IPS DF 19.7 (cell line): Measurements from ENCODE around the gene MTAP.
"Not testable (repeated sequence)": the region's sequence is repeated elsewhere in the genome, so short reads cannot be mapped to it uniquely, and the experiment has no call there.

ENCODE experiments used
- DNase-seq: peaks from one replicate; pipeline ENCODE4 v3.0.0-alpha.2; 2013; ENCODE audit warnings: low read depth, low spot score

Gene MTAP

DNA sequence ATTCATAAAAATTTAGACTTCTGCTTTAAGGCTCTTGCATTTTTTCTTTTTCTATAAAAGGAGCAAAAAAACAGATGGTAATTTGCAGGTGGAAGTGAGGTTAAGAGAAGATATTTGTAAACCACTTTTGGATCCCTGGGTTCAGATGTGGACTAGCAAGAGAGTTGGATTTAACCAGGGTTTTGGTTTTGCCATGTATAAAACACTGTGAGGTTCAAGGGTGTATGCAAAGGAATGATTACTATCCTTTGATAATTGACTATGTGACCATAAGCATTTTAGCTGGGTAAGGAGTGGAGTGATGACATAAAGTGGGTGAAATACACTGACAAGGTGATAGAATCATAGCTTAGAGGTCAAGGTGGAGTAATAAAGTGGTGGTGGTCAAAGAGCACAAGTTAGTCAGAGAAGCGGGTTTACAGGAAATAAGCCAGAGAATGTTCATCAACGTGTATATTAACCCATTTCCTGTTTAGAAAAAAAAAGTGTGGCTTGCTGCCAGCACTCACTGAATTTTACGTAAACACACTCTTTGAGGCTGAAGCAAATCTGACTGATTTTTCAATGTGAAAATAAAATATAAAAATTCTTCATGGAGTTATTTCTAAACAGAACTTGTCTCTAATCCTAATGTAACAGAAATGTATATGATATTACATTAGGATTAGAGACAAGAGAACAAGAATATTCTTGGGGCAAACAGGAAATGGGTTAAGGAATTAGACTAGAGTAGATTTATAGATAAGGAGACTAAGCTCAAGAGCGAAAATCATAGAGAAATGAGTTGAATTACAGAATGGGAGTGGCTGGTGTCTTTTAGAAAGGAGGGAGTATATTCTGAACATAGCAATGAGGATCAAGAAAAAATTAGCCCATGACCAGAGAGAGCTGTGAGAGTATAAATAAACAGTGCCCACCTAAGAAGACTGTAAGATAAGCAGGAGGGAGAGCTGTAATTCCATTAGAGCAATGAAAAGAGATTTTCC lies 117.2 kb downstream of the MTAP start:
- no peak for DNase-seq

DNA sequence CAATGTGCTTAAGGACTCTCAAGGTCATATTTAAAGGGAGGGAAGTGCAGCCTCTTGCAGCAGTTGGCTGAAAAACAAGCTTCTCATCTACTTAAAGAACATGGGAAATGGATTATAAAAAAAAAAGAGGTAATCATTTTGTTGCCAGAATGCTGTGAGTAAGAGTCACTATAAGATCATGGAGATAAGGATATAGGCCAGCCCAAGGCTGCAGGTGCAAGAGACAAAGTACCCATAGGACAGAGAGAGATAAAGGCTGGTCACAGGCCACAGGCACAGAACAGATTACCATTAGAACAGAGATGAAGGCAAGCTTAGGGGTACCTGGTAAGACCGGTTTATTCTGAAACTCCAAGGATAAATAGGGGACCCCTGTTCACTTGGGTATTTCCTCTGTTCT lies 121.3 kb downstream of the MTAP start:
- DNase-seq = no peak

DNA sequence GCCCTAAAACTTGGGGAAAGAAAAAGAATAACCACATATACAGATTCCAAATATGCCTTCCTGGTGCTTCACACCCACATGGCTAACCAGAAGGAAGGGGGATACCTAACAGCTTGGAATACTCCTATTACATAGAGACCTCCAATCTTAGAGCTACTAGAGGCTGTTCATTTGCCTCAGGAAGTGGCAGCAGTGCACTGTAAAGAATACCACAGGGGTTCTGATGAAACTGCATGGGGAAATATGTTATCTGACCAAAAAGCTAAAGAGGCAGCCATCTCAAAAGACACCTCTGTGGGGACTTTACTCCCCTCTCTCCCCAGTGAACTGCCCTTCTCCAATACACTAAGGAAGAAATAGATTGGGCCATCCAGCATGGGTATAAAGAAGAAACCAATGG lies 125.3 kb downstream of the MTAP start:
- DNase-seq = no peak

DNA sequence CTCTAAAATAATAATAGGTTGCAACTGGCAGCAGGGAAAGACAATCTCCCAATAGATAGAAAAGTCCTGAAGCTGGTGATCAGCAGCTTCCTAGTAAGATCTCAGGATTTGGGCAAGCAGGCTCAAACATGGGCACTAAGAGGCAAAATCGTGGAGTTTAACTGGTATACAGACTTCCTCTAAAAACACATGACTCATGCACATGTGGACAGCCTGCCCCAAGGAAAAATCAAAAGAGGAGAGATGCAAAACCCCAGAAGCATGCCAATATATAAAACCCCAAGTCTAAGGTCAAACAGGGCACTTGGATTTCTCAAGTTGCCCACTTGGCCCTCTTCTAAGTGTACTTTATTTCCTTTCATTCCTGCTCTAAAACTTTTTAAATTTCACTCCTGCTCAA lies 129.0 kb downstream of the MTAP start:
- no peak for DNase-seq

DNA sequence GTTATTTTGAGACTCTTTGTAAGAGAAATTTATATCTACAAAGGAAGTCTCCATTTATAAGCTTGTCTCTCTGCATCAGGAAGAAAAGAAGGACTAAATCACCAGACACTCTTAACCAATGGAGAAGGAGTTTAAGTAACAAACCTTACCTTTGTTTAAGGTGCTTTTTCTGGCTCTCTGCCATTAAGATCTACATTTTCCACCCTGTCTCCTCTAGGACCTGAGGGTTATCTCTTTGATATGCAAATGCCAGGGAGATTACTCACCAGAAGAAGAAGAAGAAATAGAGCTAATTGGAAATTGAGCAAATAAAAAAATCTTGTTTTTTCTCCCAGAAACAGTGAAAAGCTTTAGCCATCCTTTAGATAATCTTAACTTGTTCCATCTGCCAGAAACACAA lies 130.8 kb downstream of the MTAP start:
- peak; percentile 30 for DNase-seq

DNA sequence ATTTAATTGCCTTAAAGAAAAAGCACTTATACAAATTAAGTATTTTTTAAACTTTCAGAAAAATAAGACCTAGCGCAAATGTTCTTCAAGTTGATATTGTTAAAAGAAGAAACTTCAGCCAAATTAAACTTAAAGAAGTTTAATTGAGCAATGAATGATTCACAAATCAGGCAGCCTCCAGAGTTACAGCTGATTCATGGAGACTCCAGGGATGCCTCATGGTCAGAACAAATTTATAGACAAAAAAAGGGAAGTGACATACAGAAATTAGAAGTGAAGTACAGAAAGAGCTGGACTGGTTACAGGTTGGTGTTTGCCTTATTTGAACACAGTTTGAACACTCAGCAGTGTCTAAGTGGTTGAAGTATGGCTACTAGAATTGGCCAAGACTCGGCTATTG lies 131.4 kb downstream of the MTAP start:
- no peak for DNase-seq

DNA sequence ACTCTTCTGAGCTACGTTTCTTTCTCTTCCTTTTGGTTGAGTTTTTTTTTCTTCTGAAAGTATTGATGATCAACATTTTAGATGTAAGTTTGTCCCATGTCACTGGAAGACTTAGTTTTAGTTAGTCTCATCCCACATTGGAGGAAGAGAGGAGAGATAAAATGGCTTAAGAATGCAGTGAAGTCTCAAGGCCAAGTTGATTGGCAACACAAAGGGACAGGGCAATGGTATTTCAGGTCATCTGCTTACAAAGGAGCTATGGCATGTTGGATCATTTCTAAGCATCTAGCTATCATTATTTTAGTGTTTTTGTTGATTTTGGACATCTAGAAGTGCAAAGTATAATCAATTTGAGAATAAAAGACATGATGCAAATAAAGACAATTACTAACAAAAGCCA lies 133.2 kb downstream of the MTAP start:
- no peak for DNase-seq

DNA sequence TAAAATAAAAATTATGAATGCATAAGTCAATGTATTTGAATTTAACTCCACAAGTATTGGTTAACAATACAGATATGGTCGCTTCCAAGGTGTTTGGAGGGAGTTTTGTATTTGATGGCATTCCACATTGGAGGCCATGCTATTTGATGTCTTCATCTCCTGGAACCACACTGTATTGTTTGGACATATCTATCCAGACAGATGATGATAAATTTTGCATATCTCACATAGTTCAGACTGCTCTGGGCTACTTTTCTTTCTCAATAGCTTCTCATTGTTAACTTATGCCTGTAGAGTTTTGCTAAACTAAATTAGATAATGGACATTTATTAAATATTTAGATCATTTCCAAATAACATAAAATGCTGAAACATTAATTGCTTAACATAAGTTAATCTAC lies 133.7 kb downstream of the MTAP start:
- no peak for DNase-seq

DNA sequence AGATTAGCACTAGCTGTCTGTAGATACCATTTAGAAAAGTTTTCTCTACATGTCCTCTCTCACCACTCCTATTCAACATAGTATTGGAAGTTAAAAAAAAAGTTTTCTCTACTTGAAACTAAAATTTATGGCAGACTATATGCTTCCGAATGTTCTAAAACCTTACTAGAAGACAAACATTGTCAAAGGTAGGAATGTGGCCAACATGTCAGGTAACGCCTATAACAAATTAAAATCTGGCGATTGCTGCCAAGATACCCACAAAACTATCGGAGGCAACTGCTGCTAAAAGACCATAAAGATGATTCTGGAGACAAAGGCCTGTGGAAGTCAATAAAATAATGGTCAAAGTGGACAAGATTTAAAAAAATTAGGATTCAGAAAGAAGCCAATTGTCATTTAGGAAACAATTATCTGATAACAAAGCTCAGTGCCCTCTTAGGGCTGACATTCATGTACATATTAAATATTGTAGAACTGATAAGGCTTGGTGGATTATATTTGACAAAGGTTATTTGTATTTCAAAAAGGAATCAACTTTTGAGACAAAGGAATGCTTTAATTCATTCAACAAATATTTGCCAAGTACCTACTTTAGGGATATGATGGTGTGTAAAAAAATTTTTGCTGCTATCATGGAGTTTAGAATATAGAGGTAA lies 139.0 kb downstream of the MTAP start:
- no peak for DNase-seq

DNA sequence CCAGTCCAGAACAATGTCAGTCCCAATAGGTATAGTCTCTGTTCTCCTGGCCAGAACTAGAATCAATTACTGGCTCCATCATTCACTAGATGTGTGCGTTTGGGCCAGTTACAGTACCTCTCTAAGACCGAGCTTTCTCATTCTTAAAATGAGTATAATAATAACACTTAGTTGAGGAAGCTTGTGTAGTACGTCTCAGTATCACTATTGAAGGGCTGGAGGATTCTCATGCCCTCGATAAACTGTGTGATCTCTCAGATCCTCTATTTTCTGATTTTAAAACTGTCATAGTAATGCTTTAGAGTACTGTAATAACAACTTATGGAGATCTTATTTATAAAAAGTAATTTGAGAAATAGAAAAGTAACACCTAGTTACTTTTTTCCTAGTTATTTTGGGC lies 141.0 kb downstream of the MTAP start:
- DNase-seq = no peak

DNA sequence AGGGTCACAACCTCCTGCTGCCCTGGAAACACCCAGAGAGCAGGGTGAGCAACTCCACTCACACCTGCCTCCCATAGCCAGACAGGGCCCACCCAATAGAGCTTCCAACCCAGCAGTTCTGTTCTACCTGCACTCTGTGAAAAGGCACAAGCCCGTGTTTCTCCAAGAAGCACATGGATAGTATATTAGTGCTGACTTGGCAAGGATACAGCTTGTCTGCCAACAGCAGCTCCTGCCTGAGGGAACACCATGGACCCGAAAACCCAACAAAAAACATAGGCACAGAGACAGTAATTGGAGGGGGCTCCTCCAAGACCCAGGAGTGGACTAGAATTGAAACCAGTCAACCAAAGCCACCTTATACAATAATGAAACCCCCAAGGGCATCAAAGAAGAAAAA lies 143.2 kb downstream of the MTAP start:
- no peak for DNase-seq

DNA sequence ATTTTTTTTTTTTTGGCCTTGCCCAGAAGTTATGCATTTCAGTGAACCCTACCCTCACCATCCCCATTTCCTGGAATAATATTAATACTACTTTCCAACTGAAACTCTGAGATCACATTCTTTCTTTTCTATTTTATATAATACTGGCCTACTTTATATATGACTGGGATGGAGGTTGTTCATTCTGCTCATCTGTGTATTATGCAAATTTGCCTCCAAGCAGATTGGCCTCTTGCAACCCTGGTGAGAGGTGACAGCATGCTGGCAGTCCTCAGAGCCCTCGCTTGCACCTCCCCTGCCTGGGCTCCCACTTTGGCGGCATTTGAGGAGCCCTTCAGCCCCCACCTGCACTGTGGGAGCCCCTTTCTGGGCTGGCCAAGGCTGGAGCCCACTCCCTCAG lies 156.4 kb downstream of the MTAP start:
- no peak for DNase-seq

DNA sequence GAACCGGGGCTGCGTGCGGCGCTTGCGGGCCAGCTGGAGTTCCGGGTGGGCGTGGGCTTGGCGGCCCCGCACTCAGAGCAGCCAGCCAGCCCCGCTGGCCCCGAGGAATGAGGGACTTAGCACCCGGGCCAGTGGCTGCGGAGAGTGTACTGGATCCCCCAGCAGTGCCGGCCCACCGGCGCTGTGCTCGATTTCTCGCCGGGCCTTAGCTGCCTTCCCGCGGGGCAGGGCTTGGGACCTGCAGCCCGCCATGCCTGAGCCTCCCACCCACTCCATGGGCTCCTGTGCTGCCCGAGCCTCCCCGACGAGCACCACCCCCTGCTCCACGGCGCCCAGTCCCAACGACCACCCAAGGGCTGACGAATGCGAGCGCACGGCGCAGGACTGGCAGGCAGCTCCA lies 156.8 kb downstream of the MTAP start:
- DNase-seq = not testable (repeated sequence)

DNA sequence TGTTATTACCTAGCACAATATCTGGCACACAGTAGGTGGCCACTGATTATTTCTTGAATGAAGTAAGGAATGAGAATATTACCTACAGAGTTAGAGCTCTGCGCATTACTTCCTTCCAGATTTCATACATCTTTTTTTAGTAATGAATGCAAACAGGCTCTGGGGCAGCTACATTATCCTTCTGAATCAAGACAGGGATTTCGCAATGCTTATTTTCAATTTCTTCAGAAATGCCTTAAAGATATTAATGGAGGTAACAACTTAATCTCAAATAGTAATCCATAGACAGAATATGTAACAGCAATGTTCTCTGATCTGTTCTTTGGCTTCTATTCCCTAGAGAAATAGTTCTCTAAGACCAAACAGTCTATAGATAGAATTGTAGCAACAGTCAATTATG lies 159.1 kb downstream of the MTAP start:
- no peak for DNase-seq

DNA sequence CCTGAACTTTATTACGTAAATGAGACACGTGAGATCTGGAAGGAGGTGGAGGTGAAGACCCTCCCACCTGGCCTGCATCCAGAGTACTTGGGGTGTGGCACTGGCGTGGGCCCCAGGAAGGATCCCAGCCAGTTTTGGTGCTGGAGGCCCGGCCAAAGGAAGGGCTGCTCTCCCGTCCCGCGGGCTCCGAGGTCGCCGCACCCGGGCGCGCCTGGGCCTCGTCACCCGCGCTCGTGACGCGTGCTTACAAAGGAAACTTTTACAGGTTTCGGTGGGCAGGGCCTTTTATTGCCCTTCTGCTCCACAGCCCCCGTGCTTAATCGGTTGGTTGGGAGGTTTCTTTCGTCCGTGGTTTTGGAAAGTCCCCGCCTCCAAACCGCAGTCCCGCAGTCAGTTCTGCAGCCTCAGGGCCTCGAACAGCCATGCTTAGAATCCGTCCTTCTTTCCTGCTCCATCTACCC lies 162.5 kb downstream of the MTAP start:
- DNase-seq = no peak

DNA sequence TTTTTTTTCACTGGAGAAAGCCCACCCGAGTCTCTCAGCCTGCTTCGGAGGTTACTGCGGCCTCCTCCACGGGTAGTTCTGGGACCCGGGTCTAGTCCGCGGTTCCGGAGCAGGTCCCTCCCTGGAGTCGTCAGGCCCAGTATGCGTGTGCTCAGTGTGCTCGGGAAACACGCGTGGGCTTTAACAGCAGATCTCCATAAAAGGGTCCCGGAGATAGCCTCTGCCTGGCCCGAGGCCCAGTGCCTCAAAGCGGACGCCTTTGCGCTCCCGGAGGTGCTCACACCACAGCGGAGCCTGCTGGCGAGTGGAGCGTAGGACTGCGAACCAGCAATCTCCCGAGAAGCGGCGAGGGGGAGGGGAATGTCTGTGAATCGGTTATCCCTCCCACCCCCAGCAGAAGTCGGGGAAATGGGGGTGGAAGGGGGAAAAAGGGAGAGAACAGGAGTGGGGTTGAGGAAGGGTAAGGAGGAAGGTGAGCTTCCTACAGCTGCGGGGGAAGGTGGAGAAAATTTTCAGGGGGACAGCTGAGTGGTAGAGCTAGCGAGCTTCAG lies 163.0 kb downstream of the MTAP start:
- DNase-seq = no peak

DNA sequence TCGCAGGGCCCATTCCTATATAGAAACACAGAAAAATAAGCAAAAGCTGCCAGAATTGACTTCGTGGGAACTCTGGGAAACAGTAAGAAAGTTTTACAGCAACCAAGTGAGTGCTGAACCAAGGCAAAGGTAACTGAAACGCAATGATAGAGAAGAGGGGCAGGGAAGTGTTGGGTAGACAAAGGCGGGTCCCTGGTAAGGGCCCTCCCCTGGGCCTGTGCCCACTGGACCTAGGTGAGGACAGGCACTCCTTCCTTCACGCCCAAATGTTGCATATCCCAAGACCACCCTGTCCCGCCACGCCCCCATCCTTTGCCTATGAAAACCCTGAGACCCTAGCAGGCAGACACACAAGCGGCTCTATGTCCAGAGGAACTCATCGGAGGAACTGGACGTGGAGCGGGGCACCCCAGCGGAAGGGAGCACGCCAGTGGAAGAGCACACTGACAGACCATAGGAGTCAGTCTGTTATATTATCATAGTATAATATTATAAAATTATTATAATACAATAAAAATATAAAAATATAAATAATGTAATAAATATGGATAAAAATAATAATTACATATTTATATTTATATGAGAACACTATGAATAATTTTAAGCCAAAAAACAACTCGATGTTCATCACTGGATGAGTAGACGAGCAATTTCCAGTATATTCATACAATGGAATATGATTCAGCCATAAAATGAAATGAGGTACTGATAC lies 163.9 kb downstream of the MTAP start:
- no peak for DNase-seq

DNA sequence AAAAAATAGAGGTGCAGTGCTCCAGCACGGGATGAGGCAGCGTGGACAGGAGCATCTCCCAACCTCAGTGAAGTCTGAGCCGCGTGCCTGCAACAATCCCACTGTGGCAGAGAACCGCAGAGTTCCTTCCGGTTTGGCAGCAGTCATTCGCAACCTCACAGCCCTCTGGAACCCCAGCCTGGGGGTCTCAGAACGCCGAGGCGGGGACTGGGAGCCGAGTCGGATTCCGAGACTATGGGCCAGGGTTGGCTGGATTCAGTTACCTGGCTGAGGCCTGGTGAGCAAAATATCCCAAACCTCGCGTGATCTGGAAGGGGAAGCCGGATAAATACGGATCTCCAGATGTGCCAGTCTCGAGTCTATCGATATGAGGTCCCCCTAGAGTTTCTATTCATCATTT lies 164.7 kb downstream of the MTAP start:
- no peak for DNase-seq

DNA sequence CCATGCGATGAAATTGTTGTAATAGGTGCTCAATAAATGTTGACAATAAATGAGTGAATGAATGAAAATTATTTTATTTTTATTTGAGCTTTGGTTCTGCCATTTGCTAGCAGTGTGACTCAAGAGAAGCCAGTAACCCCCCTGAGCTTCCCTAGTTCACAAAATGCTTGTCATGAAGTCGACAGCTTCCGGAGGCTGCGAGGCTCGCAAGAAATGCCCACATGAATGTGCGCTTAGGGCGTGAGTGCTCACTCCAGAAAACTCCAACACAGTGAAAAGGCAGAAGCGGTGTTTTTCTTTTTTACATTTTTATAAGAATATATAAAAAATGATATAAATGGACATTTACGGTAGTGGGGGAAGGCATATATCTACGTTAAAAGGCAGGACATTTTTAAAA lies 165.3 kb downstream of the MTAP start:
- DNase-seq = no peak

DNA sequence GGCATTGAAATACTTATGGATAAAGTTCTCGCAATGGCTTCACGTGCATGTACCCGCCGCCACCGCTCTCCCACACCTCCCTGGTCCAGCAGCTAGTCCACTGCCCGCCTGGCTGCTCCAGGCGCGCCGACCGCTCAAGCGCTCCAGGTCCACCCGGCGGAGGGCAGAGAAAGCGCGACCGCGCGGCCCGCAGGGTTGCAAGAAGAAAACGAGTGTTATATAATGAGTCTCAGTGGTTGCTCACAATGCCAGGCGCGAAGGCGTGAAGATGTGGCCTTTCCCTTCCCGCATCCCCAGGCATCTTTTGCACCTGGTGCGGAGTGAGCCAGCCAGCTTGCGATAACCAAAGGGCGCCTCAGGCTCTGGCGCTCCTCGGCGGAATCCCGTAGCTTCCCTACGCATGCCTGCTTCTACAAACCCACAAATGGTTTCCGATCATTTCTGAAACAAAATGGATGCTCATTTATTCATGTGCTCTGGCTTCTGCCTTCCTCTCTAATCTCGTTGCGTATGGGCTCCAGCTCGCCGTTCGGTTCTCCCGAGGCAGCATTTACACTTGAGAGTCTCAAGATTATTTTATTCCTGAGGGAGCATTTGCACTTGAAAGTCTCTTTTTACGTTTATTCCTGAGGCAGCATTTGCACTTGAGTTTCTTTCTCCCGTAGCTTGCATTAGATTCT lies 166.0 kb downstream of the MTAP start:
- no peak for DNase-seq
